ENCODE measurements around the gene COL10A1. TPM values are rescaled to one million over a fixed set of nuclear protein-coding genes. Genes with fewer than 3 reads are reported as not detected.

COL10A1 gene
- total and polyA plus RNA-seq, 7 experiments from 2014 or later, result 0.07 to 0.33 TPM; not detected in 5

GRCh38 chr6:116070616-116071389 lies 55.1 kb downstream of the COL10A1 start:
- H3K9me3 ChIP-seq (ENCODE audit: control insufficient read depth in 2 of 3, low read length in 3 of 3), result no peaks in the 10 kb centered on the region
- no peak overlapping the region for H3K27ac Mint-ChIP-seq
- intact Hi-C loops (cut with micrococcal nuclease), result no loop called here
- no peaks in the 10 kb centered on the region for H3K9me3 Mint-ChIP-seq
- H3K27ac ChIP-seq (ENCODE audit: low read depth, low read length), result no peak overlapping the region
- no peak overlapping the region for H3K4me3 Mint-ChIP-seq
- DNase-seq, result no peak
- POLR2A ChIA-PET, result no interaction called here
- no peaks in the 10 kb centered on the region for H3K36me3 ChIP-seq (ENCODE audit: control insufficient read depth in 2 of 3, insufficient read depth in 3 of 3, low read length in 3 of 3)
- ATAC-seq, result no peak
- peaks cover 0 to 11% (median 4%) of the 10 kb centered on the region in 5 donors for H3K27me3 Mint-ChIP-seq
- H3K4me1 Mint-ChIP-seq, result no peaks in the 10 kb centered on the region
- CTCF ChIA-PET, result no interaction called here
- no peaks in the 10 kb centered on the region for H3K4me1 ChIP-seq (ENCODE audit: control insufficient read depth in 2 of 2, insufficient read depth in 2 of 2, low read length in 2 of 2)
- H3K27me3 ChIP-seq (ENCODE audit: control insufficient read depth in 2 of 2, insufficient read depth in 2 of 2, low read length in 2 of 2), result no peaks in the 10 kb centered on the region
- H3K36me3 Mint-ChIP-seq, result no peaks in the 10 kb centered on the region
- H3K4me3 ChIP-seq (ENCODE audit: low read length), result no peak overlapping the region

GRCh38 chr6:116070101-116070500 lies 55.8 kb downstream of the COL10A1 start:
- POLR2A ChIA-PET, result interaction anchor here (0.7 kb wide), 1 partner anchor 32 kb away, joined by 5 read pairs; no protein-coding TSS in a partner anchor
- no peak overlapping the region for H3K27ac Mint-ChIP-seq
- CTCF ChIA-PET, result no interaction called here

More at GRCh38 chr6:116070101-116070500, 55.8 kb downstream of the COL10A1 start:
- intact Hi-C loops (cut with micrococcal nuclease), result no loop called here
- ATAC-seq, result no peak
- DNase-seq, result no peak
- no peaks in the 10 kb centered on the region for H3K4me1 ChIP-seq (ENCODE audit: control insufficient read depth in 2 of 2, insufficient read depth in 2 of 2, low read length in 2 of 2)
- no peaks in the 10 kb centered on the region for H3K9me3 ChIP-seq (ENCODE audit: control insufficient read depth in 2 of 3, low read length in 3 of 3)
- no peaks in the 10 kb centered on the region for H3K36me3 ChIP-seq (ENCODE audit: control insufficient read depth in 2 of 3, insufficient read depth in 3 of 3, low read length in 3 of 3)
- Mint-ChIP-seq H3K4me3 (no peak overlapping the region), H3K9me3 (no peaks in the 10 kb centered on the region), H3K27me3 (peaks cover 0 to 11% (median 4%) of the 10 kb centered on the region in 5 donors), H3K4me1 (no peaks in the 10 kb centered on the region), H3K36me3 (no peaks in the 10 kb centered on the region)
- H3K27me3 ChIP-seq (ENCODE audit: control insufficient read depth in 2 of 2, insufficient read depth in 2 of 2, low read length in 2 of 2), result no peaks in the 10 kb centered on the region
- no peak overlapping the region for H3K27ac ChIP-seq (ENCODE audit: low read depth, low read length)
- no peak overlapping the region for H3K4me3 ChIP-seq (ENCODE audit: low read length)

Other genes with a start within 250 kb of the COL10A1 start
- gene FRK, start 65.2 kb downstream of the COL10A1 start, total RNA-seq, result under 1 TPM in 4 of 5 experiments, not detected in 1; 0.02 to 0.05 (median 0.04) TPM
- not detected for gene FRK, start 65.2 kb downstream of the COL10A1 start, polyA plus RNA-seq
- 10 to 100 TPM; 30.5 to 52.6 (median 39.7) TPM for gene NT5DC1, start 25.3 kb downstream of the COL10A1 start, total RNA-seq
- gene NT5DC1, start 25.3 kb downstream of the COL10A1 start, polyA plus RNA-seq, result 10 to 100 TPM; 45.8 to 53.4 TPM
- 10 to 100 TPM; 18.2 to 58.2 (median 21.5) TPM for gene TSPYL4, start 127.9 kb upstream of the COL10A1 start, total RNA-seq
- gene TSPYL4, start 127.9 kb upstream of the COL10A1 start, polyA plus RNA-seq, result 10 to 100 TPM in 1 of 2 donors, 1 to 10 TPM in 1; 9.7 to 19.3 TPM
- 100 to 1,000 TPM in 3 of 5 experiments, 10 to 100 TPM in 2; 42.8 to 226 (median 104) TPM for gene TSPYL1, start 153.8 kb upstream of the COL10A1 start, total RNA-seq
- gene TSPYL1, start 153.8 kb upstream of the COL10A1 start, polyA plus RNA-seq, result 10 to 100 TPM; 34.9 to 43.9 TPM
- 10 to 100 TPM in 2 of 5 experiments, 1 to 10 TPM in 3; 3.2 to 23.0 (median 7.7) TPM for gene DSE, start 244.8 kb upstream of the COL10A1 start, total RNA-seq
- 1 to 10 TPM; 4.4 to 4.8 TPM for gene DSE, start 244.8 kb upstream of the COL10A1 start, polyA plus RNA-seq

All from naive thymus-derived CD4-positive, alpha-beta T cell (primary cell).